Sigmoid colon (tissue), 3 donors: ENCODE data around the gene MEF2D.

Experiments used
- CTCF ChIP-seq, 4 experiments: fragments of 450-650 bp in 3 of 4; fragments of 200-600 bp in 1 of 4; IDR thresholded peaks; one replicate each; pipeline ENCODE4 v1.5.1; 2016 to 2019; ENCODE audit warnings: antibody characterized with exemption in 4 of 4, mild to moderate bottlenecking in 3 of 4, moderate library complexity in 2 of 4
- POLR2A ChIP-seq, 2 donors: fragments of 450-650 bp; IDR thresholded peaks; one replicate each; pipeline ENCODE4 v1.6.1; 2016; ENCODE audit warnings: antibody characterized with exemption in 2 of 2, mild to moderate bottlenecking in 2 of 2, moderate library complexity in 2 of 2

DNA sequence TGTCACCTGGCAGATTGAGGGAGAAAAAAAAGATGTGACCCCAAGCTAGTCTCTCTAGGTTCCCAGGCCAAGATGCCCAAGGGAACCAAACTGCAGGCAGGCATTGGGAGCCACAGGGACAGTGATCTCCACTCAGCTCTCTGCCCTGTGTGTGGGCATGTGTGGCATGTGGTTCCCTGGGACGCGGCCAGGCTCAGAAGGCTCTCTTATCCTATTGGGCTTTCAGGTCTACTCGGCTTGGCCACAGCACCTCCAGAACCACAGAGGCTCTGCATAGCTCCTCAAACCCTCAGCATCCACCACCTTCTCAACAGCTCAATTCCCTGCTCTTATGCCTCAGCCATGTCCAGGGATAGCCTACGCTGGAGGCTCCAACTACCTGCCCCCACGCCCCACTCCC, 49.8 kb upstream of the MEF2D start:
- TF ChIP-seq CTCF (IDR thresholded peaks at IDR 0.05), result no peak
- TF ChIP-seq POLR2A (IDR thresholded peaks at IDR 0.05), result no peak
